ENCODE results near the gene AKR1C4. TPM values are rescaled to one million over a fixed set of nuclear protein-coding genes. Genes with fewer than 3 reads are reported as not detected.

The AKR1C4 gene
- total and polyA plus RNA-seq, 4 donors, result 3.2 to 260 (median 129) TPM

GRCh38 chr10:5194431-5194830, 2.2 kb upstream of the AKR1C4 start:
- 91% methylated on average over 3 of the region's 3 CpGs for WGBS
- Histone ChIP-seq H3K9me3 (ENCODE audit: control insufficient read depth in 4 of 4, low read length in 3 of 4) (no peaks in the 10 kb centered on the region), H3K27ac (ENCODE audit: low read depth in 1 of 2, low read length in 2 of 2) (no peak overlapping the region), H3K36me3 (ENCODE audit: control insufficient read depth in 4 of 4, insufficient read depth in 3 of 4, low read depth in 1 of 4, low read length in 3 of 4) (no peaks in the 10 kb centered on the region), H3K9ac (ENCODE audit: low read depth in 1 of 2, low read length in 2 of 2) (no peak overlapping the region), H3K4me1 (ENCODE audit: control insufficient read depth in 4 of 4, insufficient read depth in 4 of 4, low read length in 3 of 4) (peaks cover 4 to 40% (median 20%) of the 10 kb centered on the region in 4 donors), H3K4me3 (ENCODE audit: low read depth in 1 of 3, low read length in 3 of 3) (no peak overlapping the region), H3K27me3 (ENCODE audit: control insufficient read depth in 4 of 4, insufficient read depth in 4 of 4, low read length in 3 of 4) (no peaks in the 10 kb centered on the region)
- TF ChIP-seq NR2F2 (IDR thresholded peaks at IDR 0.05) (no peak), JUND (IDR thresholded peaks at IDR 0.05) (no peak), ATF3 (IDR thresholded peaks at IDR 0.05) (no peak), FOXA2 (IDR thresholded peaks at IDR 0.05) (no peak), RAD21 (IDR thresholded peaks at IDR 0.05) (no peak), SP1 (IDR thresholded peaks at IDR 0.05) (no peak), TAF1 (conservative IDR thresholded peaks at IDR 0.05) (no peak), MAX (IDR thresholded peaks at IDR 0.05) (no peak), EGR1 (IDR thresholded peaks at IDR 0.05; ENCODE audit: low read depth in 2 of 2) (no peak), RXRA (IDR thresholded peaks at IDR 0.05) (no peak), CTCF (IDR thresholded peaks at IDR 0.05; ENCODE audit: low read depth, low read length, missing input control) (no peak), GABPA (IDR thresholded peaks at IDR 0.05 in 1 of 2, conservative IDR thresholded peaks at IDR 0.05 in 1 of 2) (no peak), YY1 (IDR thresholded peaks at IDR 0.05) (no peak), ZBTB33 (IDR thresholded peaks at IDR 0.05) (no peak), HNF4A (conservative IDR thresholded peaks at IDR 0.05) (no peak), HNF4G (IDR thresholded peaks at IDR 0.05) (no peak), REST (IDR thresholded peaks at IDR 0.05) (no peak), FOXA1 (IDR thresholded peaks at IDR 0.05) (no peak)
- no peak for DNase-seq (ENCODE audit: low spot score)
